Measurements from ENCODE around the gene IFI44. TPM values are rescaled to one million over a fixed set of nuclear protein-coding genes. Genes with fewer than 3 reads are reported as not detected.

IFI44 gene
- total RNA-seq, 1 donor from 2014 or later, result not detected

GRCh38 chr1:78607334-78607927 lies 42.2 kb upstream of the IFI44 start:
- no peaks in the 10 kb centered on the region for H3K9me3 Mint-ChIP-seq (ENCODE audit: unreplicated experiment)
- H3K27ac Mint-ChIP-seq (ENCODE audit: unreplicated experiment), result no peak overlapping the region
- H3K4me1 Mint-ChIP-seq (ENCODE audit: low read depth, unreplicated experiment), result no peaks in the 10 kb centered on the region
- no peak for DNase-seq
- TF ChIP-seq CTCF (IDR thresholded peaks at IDR 0.05; ENCODE audit: partially characterized antibody, unreplicated experiment), result peak; percentile 72
- H3K27me3 Mint-ChIP-seq (ENCODE audit: unreplicated experiment), result no peaks in the 10 kb centered on the region
- H3K4me3 Mint-ChIP-seq (ENCODE audit: unreplicated experiment), result no peak overlapping the region
- H3K36me3 Mint-ChIP-seq (ENCODE audit: unreplicated experiment), result no peaks in the 10 kb centered on the region

- no peak for TF ChIP-seq CTCF (IDR thresholded peaks at IDR 0.05; ENCODE audit: partially characterized antibody, unreplicated experiment)
- no peak overlapping the region for H3K27ac Mint-ChIP-seq (ENCODE audit: unreplicated experiment)
- no peaks in the 10 kb centered on the region for H3K36me3 Mint-ChIP-seq (ENCODE audit: unreplicated experiment)
- no peaks in the 10 kb centered on the region for H3K4me1 Mint-ChIP-seq (ENCODE audit: low read depth, unreplicated experiment)
- H3K4me3 Mint-ChIP-seq (ENCODE audit: unreplicated experiment), result no peak overlapping the region
- no peaks in the 10 kb centered on the region for H3K9me3 Mint-ChIP-seq (ENCODE audit: unreplicated experiment)
- no peaks in the 10 kb centered on the region for H3K27me3 Mint-ChIP-seq (ENCODE audit: unreplicated experiment)
- DNase-seq, result no peak
These were observed 41.7 kb upstream of the IFI44 start for GRCh38 chr1:78607944-78608343.

GRCh38 chr1:78617615-78618026 lies 32.0 kb upstream of the IFI44 start:
- Mint-ChIP-seq H3K9me3 (ENCODE audit: unreplicated experiment) (no peaks in the 10 kb centered on the region), H3K36me3 (ENCODE audit: unreplicated experiment) (no peaks in the 10 kb centered on the region), H3K4me3 (ENCODE audit: unreplicated experiment) (no peak overlapping the region), H3K27me3 (ENCODE audit: unreplicated experiment) (no peaks in the 10 kb centered on the region), H3K4me1 (ENCODE audit: low read depth, unreplicated experiment) (no peaks in the 10 kb centered on the region), H3K27ac (ENCODE audit: unreplicated experiment) (no peak overlapping the region)
- DNase-seq, result peak; percentile 21
- TF ChIP-seq CTCF (IDR thresholded peaks at IDR 0.05; ENCODE audit: partially characterized antibody, unreplicated experiment), result peak; percentile 86

- Mint-ChIP-seq H3K27me3 (ENCODE audit: unreplicated experiment) (no peaks in the 10 kb centered on the region), H3K27ac (ENCODE audit: unreplicated experiment) (no peak overlapping the region), H3K4me1 (ENCODE audit: low read depth, unreplicated experiment) (no peaks in the 10 kb centered on the region), H3K4me3 (ENCODE audit: unreplicated experiment) (no peak overlapping the region), H3K36me3 (ENCODE audit: unreplicated experiment) (no peaks in the 10 kb centered on the region), H3K9me3 (ENCODE audit: unreplicated experiment) (no peaks in the 10 kb centered on the region)
- no peak for DNase-seq
- TF ChIP-seq CTCF (IDR thresholded peaks at IDR 0.05; ENCODE audit: partially characterized antibody, unreplicated experiment), result no peak
These were observed 30.6 kb upstream of the IFI44 start for GRCh38 chr1:78619032-78619431.

- no peak overlapping the region for H3K27ac Mint-ChIP-seq (ENCODE audit: unreplicated experiment)
- no peaks in the 10 kb centered on the region for H3K9me3 Mint-ChIP-seq (ENCODE audit: unreplicated experiment)
- no peak for TF ChIP-seq CTCF (IDR thresholded peaks at IDR 0.05; ENCODE audit: partially characterized antibody, unreplicated experiment)
- H3K36me3 Mint-ChIP-seq (ENCODE audit: unreplicated experiment), result no peaks in the 10 kb centered on the region
- H3K27me3 Mint-ChIP-seq (ENCODE audit: unreplicated experiment), result no peaks in the 10 kb centered on the region
- DNase-seq, result no peak
- H3K4me1 Mint-ChIP-seq (ENCODE audit: low read depth, unreplicated experiment), result no peaks in the 10 kb centered on the region
- H3K4me3 Mint-ChIP-seq (ENCODE audit: unreplicated experiment), result no peak overlapping the region
These were observed 30.2 kb upstream of the IFI44 start for GRCh38 chr1:78619446-78619802.
